ENCODE data around the gene AMZ1.

AMZ1 gene

GRCh38 chr7:2705371-2706096 is 17.5 kb downstream of the AMZ1 start:
- TF ChIP-seq CTCF (conservative IDR thresholded peaks at IDR 0.05; ENCODE audit: low read length): no peak
- H3K4me3 ChIP-seq (ENCODE audit: low read length): no peak overlapping the region
- DNase-seq (ENCODE audit: low read depth): no peak

- H3K4me3 ChIP-seq (ENCODE audit: low read length): no peak overlapping the region
- TF ChIP-seq CTCF (conservative IDR thresholded peaks at IDR 0.05; ENCODE audit: low read length): no peak
- no peak for DNase-seq (ENCODE audit: low read depth)
Observed at GRCh38 chr7:2706685-2707126, 18.7 kb downstream of the AMZ1 start.

- no peak overlapping the region for H3K4me3 ChIP-seq (ENCODE audit: low read length)
- DNase-seq (ENCODE audit: low read depth): no peak
- no peak for TF ChIP-seq CTCF (conservative IDR thresholded peaks at IDR 0.05; ENCODE audit: low read length)
Observed at GRCh38 chr7:2707481-2707880, 19.5 kb downstream of the AMZ1 start.

- TF ChIP-seq CTCF (conservative IDR thresholded peaks at IDR 0.05; ENCODE audit: low read length): no peak
Observed at GRCh38 chr7:2708041-2708440, 20.0 kb downstream of the AMZ1 start.

GRCh38 chr7:2708547-2709310 is 20.7 kb downstream of the AMZ1 start:
- no peak for TF ChIP-seq CTCF (conservative IDR thresholded peaks at IDR 0.05; ENCODE audit: low read length)
- DNase-seq (ENCODE audit: low read depth): no peak
- no peak overlapping the region for H3K4me3 ChIP-seq (ENCODE audit: low read length)

More at GRCh38 chr7:2708041-2708440, 20.0 kb downstream of the AMZ1 start:
- H3K4me3 ChIP-seq (ENCODE audit: low read length): no peak overlapping the region
- no peak for DNase-seq (ENCODE audit: low read depth)

GRCh38 chr7:2709553-2710285 is 21.7 kb downstream of the AMZ1 start:
- DNase-seq (ENCODE audit: low read depth): peak; percentile 45
- H3K4me3 ChIP-seq (ENCODE audit: low read length): peak overlapping the region; percentile 49
- peak; percentile 78 for TF ChIP-seq CTCF (conservative IDR thresholded peaks at IDR 0.05; ENCODE audit: low read length)

All from AG10803 (cell line).